Liver (tissue), 9 donors: ENCODE results near the gene TBC1D5. TPM values are rescaled to one million over a fixed set of nuclear protein-coding genes. Genes with fewer than 3 reads are reported as not detected.

Experiments used
- DNase-seq: peaks from one replicate; pipeline ENCODE4 v3.0.0-alpha.2; 2017; ENCODE audit warnings: low spot score
- H3K27ac ChIP-seq, 2 donors: one replicate each; pipeline ENCODE4 v1.7.0; 2013; ENCODE audit warnings: inconsistent platforms in 2 of 2, low read length in 2 of 2, control low read depth in 1 of 2, low read depth in 1 of 2, mild to moderate bottlenecking in 1 of 2
- H3K27me3 ChIP-seq, 4 donors: one replicate each; pipeline versions ENCODE4 v1.6.1 to v1.7.0; 2013; ENCODE audit warnings: low read length in 3 of 4, inconsistent platforms in 1 of 4, mild to moderate bottlenecking in 1 of 4, moderate library complexity in 1 of 4; ENCODE audit not compliant: control insufficient read depth in 4 of 4, insufficient read depth in 4 of 4
- H3K36me3 ChIP-seq, 4 donors: one replicate each; pipeline versions ENCODE4 v1.6.1 to v1.7.0; 2013; ENCODE audit warnings: low read length in 3 of 4, mild to moderate bottlenecking in 3 of 4, low read depth in 1 of 4, moderate library complexity in 1 of 4; ENCODE audit not compliant: control insufficient read depth in 4 of 4, insufficient read depth in 3 of 4
- H3K4me1 ChIP-seq, 4 donors: one replicate each; pipeline versions ENCODE4 v1.6.1 to v1.7.0; 2013; ENCODE audit warnings: low read length in 3 of 4, mild to moderate bottlenecking in 3 of 4, moderate library complexity in 1 of 4; ENCODE audit not compliant: control insufficient read depth in 4 of 4, insufficient read depth in 4 of 4
- H3K4me3 ChIP-seq, 3 donors: one replicate each; pipeline versions ENCODE4 v1.6.1 to v1.7.0; 2013; ENCODE audit warnings: low read length in 3 of 3, control low read depth in 1 of 3, low read depth in 1 of 3, mild to moderate bottlenecking in 1 of 3
- H3K9ac ChIP-seq, 2 donors: one replicate each; pipeline ENCODE4 v1.7.0; 2013; ENCODE audit warnings: low read length in 2 of 2, mild to moderate bottlenecking in 2 of 2, moderate library complexity in 2 of 2, control low read depth in 1 of 2, low read depth in 1 of 2
- H3K9me3 ChIP-seq, 4 donors: one replicate each; pipeline versions ENCODE4 v1.6.1 to v1.7.0; 2013; ENCODE audit warnings: low read length in 3 of 4; ENCODE audit not compliant: control insufficient read depth in 4 of 4
- ATF3 ChIP-seq: IDR thresholded peaks from 2 replicates; pipeline ENCODE4 v1.6.1; 2016; ENCODE audit warnings: antibody characterized with exemption
- CTCF ChIP-seq: fragments of 150-350 bp; IDR thresholded peaks from 2 replicates; pipeline ENCODE4 v1.5.1; 2017; ENCODE audit warnings: improper control_type of control experiment, low read depth, low read length; ENCODE audit not compliant: missing input control
- EGR1 ChIP-seq, 2 donors: IDR thresholded peaks; 2 replicates each; pipeline ENCODE4 v1.6.1; 2016 to 2018; ENCODE audit warnings: antibody characterized with exemption in 2 of 2, low read depth in 2 of 2
- FOXA1 ChIP-seq: IDR thresholded peaks from 2 replicates; pipeline ENCODE4 v1.6.1; 2016; ENCODE audit warnings: antibody characterized with exemption
- FOXA2 ChIP-seq: IDR thresholded peaks from 2 replicates; pipeline ENCODE4 v1.6.1; 2016; ENCODE audit warnings: antibody characterized with exemption
- HNF4A ChIP-seq, 2 donors: conservative IDR thresholded peaks; 2 replicates each; pipeline ENCODE4 v1.6.1; 2016; ENCODE audit warnings: antibody characterized with exemption in 2 of 2, mild to moderate bottlenecking in 2 of 2
- HNF4G ChIP-seq: IDR thresholded peaks from 2 replicates; pipeline ENCODE4 v1.6.1; 2016; ENCODE audit warnings: antibody characterized with exemption
- JUND ChIP-seq, 2 donors: IDR thresholded peaks; 2 replicates each; pipeline ENCODE4 v1.6.1; 2016; ENCODE audit warnings: antibody characterized with exemption in 2 of 2
- MAX ChIP-seq: IDR thresholded peaks from 2 replicates; pipeline ENCODE4 v1.6.1; 2016; ENCODE audit warnings: antibody characterized with exemption
- NR2F2 ChIP-seq: IDR thresholded peaks from 2 replicates; pipeline ENCODE4 v1.6.1; 2016; ENCODE audit warnings: antibody characterized with exemption
- RAD21 ChIP-seq, 2 donors: IDR thresholded peaks; 2 replicates each; pipeline ENCODE4 v1.6.1; 2016; ENCODE audit warnings: antibody characterized with exemption in 2 of 2, mild to moderate bottlenecking in 2 of 2
- REST ChIP-seq: IDR thresholded peaks from 2 replicates; pipeline ENCODE4 v1.6.1; 2016; ENCODE audit warnings: antibody characterized with exemption, mild to moderate bottlenecking
- RXRA ChIP-seq, 2 donors: IDR thresholded peaks; 2 replicates each; pipeline ENCODE4 v1.6.1; 2017 to 2018; ENCODE audit warnings: antibody characterized with exemption in 2 of 2, mild to moderate bottlenecking in 1 of 2
- SP1 ChIP-seq: IDR thresholded peaks from 2 replicates; pipeline ENCODE4 v1.6.1; 2018; ENCODE audit warnings: antibody characterized with exemption, mild to moderate bottlenecking
- TAF1 ChIP-seq: conservative IDR thresholded peaks from 2 replicates; pipeline ENCODE4 v1.6.1; 2016; ENCODE audit warnings: antibody characterized with exemption, mild to moderate bottlenecking
- YY1 ChIP-seq: IDR thresholded peaks from 2 replicates; pipeline ENCODE4 v1.6.1; 2016; ENCODE audit warnings: antibody characterized with exemption, mild to moderate bottlenecking
- ZBTB33 ChIP-seq: IDR thresholded peaks from 2 replicates; pipeline ENCODE4 v1.6.1; 2016; ENCODE audit warnings: antibody characterized with exemption
- WGBS: extraction: QIAGEN DNeasy Blood & Tissue Kit; methylation state at CpG from one replicate; pipeline ENCODE4 v1.1.7; 2013; 5-methylcytosine and 5-hydroxymethylcytosine counted together
- polyA plus RNA-seq, 2 donors: library from polyadenylated mRNA; stranded (reverse) in 1 of 2; unstranded in 1 of 2; fragments of 200-250 nt in 1 of 2; fragments of >200 nt in 1 of 2; fragmentation: Nextera tagmentation in 1 of 2; extraction: Ambion mirVana in 1 of 2; gene quantifications; one replicate each; pipeline versions ENCODE4 v1.2.1 to v1.2.3, GENCODE V29; 2013 to 2015
- total RNA-seq, 2 donors: library from RNA; depleted of rRNA; stranded (reverse); fragments of >200 nt; gene quantifications; one replicate each; pipeline ENCODE4 v1.2.3, GENCODE V29; 2014
- donor health status: healthy.
- donor health status: healthy.
- donor health status: healthy.
- donor health status: healthy.
- donor health status: healthy.

The TBC1D5 gene
- total and polyA plus RNA-seq, 4 donors, result 9.1 to 45.6 (median 25.6) TPM

- WGBS, result 99% methylated on average over 2 of the region's 2 CpGs
- no peak for TF ChIP-seq YY1
- TF ChIP-seq EGR1 (IDR thresholded peaks at IDR 0.05; ENCODE audit: low read depth in 2 of 2), result no peak
- H3K9ac ChIP-seq, result no peak overlapping the region
Observed at GRCh38 chr3:17431484-17432045, 310.9 kb downstream of the TBC1D5 start.

GRCh38 chr3:17431004-17431403, 311.4 kb downstream of the TBC1D5 start:
- H3K9me3 ChIP-seq, result no peaks in the 10 kb centered on the region
- no peak for TF ChIP-seq REST
- no peak for TF ChIP-seq TAF1
- TF ChIP-seq FOXA1, result no peak
- no peak for TF ChIP-seq NR2F2
- no peak for TF ChIP-seq ATF3
- no peak for TF ChIP-seq HNF4A (conservative IDR thresholded peaks at IDR 0.05)
- TF ChIP-seq MAX, result no peak
- TF ChIP-seq YY1, result no peak
- TF ChIP-seq HNF4G, result no peak
- TF ChIP-seq RAD21 (IDR thresholded peaks at IDR 0.05), result peak; percentile 78 to 81
- no peak for TF ChIP-seq RXRA (IDR thresholded peaks at IDR 0.05)
- TF ChIP-seq EGR1 (IDR thresholded peaks at IDR 0.05; ENCODE audit: low read depth in 2 of 2), result no peak
- no peak for TF ChIP-seq FOXA2
- TF ChIP-seq JUND (IDR thresholded peaks at IDR 0.05), result no peak
- no peak for TF ChIP-seq SP1
- TF ChIP-seq ZBTB33, result no peak
- peak; percentile 48 for TF ChIP-seq CTCF
- DNase-seq, result no peak
- H3K36me3 ChIP-seq, result no peaks in the 10 kb centered on the region
- peak overlapping the region in 1 of 2 donors; percentile 13 for H3K9ac ChIP-seq
- H3K4me3 ChIP-seq, result no peak overlapping the region
- peaks cover 0 to 2% (median 0%) of the 10 kb centered on the region in 4 donors for H3K4me1 ChIP-seq
- H3K27ac ChIP-seq, result no peak overlapping the region
- WGBS, result 12% methylated on average over 2 of the region's 2 CpGs
- H3K27me3 ChIP-seq, result no peaks in the 10 kb centered on the region

More at GRCh38 chr3:17431484-17432045, 310.9 kb downstream of the TBC1D5 start:
- H3K4me3 ChIP-seq, result no peak overlapping the region
- no peak for DNase-seq
- no peaks in the 10 kb centered on the region for H3K9me3 ChIP-seq
- peaks cover 0 to 2% (median 0%) of the 10 kb centered on the region in 4 donors for H3K4me1 ChIP-seq
- no peaks in the 10 kb centered on the region for H3K27me3 ChIP-seq
- no peak overlapping the region for H3K27ac ChIP-seq
- H3K36me3 ChIP-seq, result no peaks in the 10 kb centered on the region
